ENCODE measurements around the gene TGFA.

GRCh38 chr2:70522627-70523026, 31.0 kb downstream of the TGFA start:
- no peak for TF ChIP-seq POLR2A (IDR thresholded peaks at IDR 0.05)
- TF ChIP-seq CTCF (IDR thresholded peaks at IDR 0.05), result no peak
- no peak for TF ChIP-seq POLR2AphosphoS5 (IDR thresholded peaks at IDR 0.05)
- no peak for TF ChIP-seq EP300 (IDR thresholded peaks at IDR 0.05)
